A673 (cell line): ENCODE measurements around the gene MYO1D.

Experiments
- EZH2 ChIP-seq: fragments of 200-600 bp; sonication (generic); IDR thresholded peaks from 2 replicates; pipeline ENCODE4 v1.6.1; 2017; ENCODE audit warnings: borderline replicate concordance, low read depth, mild to moderate bottlenecking, mixed read lengths, antibody characterized with exemption, low read length; ENCODE audit not compliant: poor library complexity, severe bottlenecking
- TF ChIP-seq, protein P1 (sequence below): fragments of 300-800, 200-600 bp; sonication (generic); conservative IDR thresholded peaks from 2 replicates; pipeline ENCODE4 v1.5.1; 2017; ENCODE audit warnings: low read depth, mild to moderate bottlenecking, antibody characterized with exemption, low read length, moderate library complexity, mixed read lengths

- TF ChIP-seq, protein P1, sequence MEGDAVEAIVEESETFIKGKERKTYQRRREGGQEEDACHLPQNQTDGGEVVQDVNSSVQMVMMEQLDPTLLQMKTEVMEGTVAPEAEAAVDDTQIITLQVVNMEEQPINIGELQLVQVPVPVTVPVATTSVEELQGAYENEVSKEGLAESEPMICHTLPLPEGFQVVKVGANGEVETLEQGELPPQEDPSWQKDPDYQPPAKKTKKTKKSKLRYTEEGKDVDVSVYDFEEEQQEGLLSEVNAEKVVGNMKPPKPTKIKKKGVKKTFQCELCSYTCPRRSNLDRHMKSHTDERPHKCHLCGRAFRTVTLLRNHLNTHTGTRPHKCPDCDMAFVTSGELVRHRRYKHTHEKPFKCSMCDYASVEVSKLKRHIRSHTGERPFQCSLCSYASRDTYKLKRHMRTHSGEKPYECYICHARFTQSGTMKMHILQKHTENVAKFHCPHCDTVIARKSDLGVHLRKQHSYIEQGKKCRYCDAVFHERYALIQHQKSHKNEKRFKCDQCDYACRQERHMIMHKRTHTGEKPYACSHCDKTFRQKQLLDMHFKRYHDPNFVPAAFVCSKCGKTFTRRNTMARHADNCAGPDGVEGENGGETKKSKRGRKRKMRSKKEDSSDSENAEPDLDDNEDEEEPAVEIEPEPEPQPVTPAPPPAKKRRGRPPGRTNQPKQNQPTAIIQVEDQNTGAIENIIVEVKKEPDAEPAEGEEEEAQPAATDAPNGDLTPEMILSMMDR: peak; percentile 63
- no peak for TF ChIP-seq EZH2
Observed at GRCh38 chr17:32909787-32910369, 33.0 kb upstream of the MYO1D start.
